Measurements from ENCODE around the gene BBS9.

DNA sequence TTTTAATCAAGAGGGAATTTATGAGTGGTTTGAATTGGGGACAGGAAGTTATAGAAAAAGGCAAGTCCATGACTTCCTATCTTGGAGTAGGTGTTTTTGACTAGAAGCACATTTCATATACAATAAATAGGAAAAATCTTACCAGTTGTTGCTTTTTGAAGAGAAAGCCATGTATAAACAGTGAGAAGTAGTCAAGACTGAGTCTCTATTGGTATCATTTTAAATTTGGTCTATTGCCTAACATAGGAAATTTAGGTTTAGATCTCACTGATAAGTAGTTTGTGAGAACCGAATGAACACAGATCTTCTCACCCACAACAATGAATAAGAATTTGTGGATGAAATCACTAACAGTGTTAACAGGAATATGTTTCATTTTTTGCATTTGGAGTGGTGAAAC is 387.2 kb downstream of the BBS9 start:
- TF ChIP-seq, protein P1, sequence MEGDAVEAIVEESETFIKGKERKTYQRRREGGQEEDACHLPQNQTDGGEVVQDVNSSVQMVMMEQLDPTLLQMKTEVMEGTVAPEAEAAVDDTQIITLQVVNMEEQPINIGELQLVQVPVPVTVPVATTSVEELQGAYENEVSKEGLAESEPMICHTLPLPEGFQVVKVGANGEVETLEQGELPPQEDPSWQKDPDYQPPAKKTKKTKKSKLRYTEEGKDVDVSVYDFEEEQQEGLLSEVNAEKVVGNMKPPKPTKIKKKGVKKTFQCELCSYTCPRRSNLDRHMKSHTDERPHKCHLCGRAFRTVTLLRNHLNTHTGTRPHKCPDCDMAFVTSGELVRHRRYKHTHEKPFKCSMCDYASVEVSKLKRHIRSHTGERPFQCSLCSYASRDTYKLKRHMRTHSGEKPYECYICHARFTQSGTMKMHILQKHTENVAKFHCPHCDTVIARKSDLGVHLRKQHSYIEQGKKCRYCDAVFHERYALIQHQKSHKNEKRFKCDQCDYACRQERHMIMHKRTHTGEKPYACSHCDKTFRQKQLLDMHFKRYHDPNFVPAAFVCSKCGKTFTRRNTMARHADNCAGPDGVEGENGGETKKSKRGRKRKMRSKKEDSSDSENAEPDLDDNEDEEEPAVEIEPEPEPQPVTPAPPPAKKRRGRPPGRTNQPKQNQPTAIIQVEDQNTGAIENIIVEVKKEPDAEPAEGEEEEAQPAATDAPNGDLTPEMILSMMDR (conservative IDR thresholded peaks at IDR 0.05; ENCODE audit: low read length): no peak
- TF ChIP-seq EZH2phosphoT487 (IDR thresholded peaks at IDR 0.05; ENCODE audit: borderline replicate concordance): no peak

All from Loucy (cell line).